Measurements from ENCODE around the gene CORO6. TPM values are rescaled to one million over a fixed set of nuclear protein-coding genes. Genes with fewer than 3 reads are reported as not detected.

Gene CORO6
- polyA plus RNA-seq, 3 donors = 1.3 TPM; not detected in 2

DNA sequence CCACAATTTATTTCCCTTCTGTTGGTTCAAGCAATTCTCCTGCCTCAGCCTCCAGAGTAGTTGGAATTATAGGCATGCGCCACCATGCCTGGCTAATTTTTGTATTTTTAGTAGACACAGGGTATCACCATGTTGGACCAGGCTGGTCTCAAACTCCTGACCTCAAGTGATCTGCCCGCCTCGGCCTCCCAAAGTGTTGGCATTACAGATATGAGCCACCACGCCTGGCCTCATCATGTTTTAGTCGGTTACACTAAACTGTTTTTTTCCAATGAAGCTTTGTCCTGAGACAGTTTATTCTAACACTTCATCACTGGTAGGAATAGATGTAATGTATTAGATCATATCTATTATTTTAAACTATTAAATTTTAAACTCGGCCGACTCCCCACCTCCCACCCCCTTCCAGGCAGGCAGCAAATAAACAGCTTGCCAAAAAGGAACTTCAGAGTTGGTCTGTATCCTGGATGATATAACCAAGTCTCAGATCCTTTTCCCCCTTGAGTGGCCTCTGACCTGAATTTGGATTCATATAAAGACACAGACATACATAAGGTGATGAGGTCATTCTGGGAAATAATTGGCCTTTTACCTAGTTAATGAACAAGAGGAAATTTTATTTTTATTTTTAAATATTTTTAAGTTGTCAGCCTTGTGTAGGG is 18.4 kb upstream of the CORO6 start:
- Histone ChIP-seq H3K4me1 (ENCODE audit: control insufficient read depth in 1 of 2, insufficient read depth in 2 of 2, low read length in 2 of 2) (peaks cover 7 to 9% of the 10 kb centered on the region in 2 donors), H3K4me3 (replicated peaks in 1 of 3; ENCODE audit: low read depth in 2 of 3, low read length in 3 of 3) (no peak overlapping the region), H2AFZ (ENCODE audit: insufficient read depth, low read depth, low read length, poor library complexity, severe bottlenecking) (no peak overlapping the region), H3K27ac (ENCODE audit: low read depth in 1 of 2, low read length in 2 of 2) (peak overlapping the region in 1 of 2 donors; percentile 34), H3K9ac (ENCODE audit: insufficient read depth, low read length, poor library complexity, severe bottlenecking) (no peak overlapping the region), H4K20me1 (ENCODE audit: insufficient read depth, low read length) (peaks cover 99% of the 10 kb centered on the region), H3K9me3 (replicated peaks in 1 of 2; ENCODE audit: control insufficient read depth in 1 of 2, insufficient read depth in 1 of 2, low read length in 2 of 2) (no peaks in the 10 kb centered on the region), H3K27me3 (ENCODE audit: control insufficient read depth in 2 of 2, insufficient read depth in 2 of 2, low read length in 2 of 2) (no peaks in the 10 kb centered on the region), H3K4me2 (replicated peaks; ENCODE audit: extremely low read depth, low read length, poor library complexity, severe bottlenecking) (no peak overlapping the region), H3K36me3 (replicated peaks in 1 of 2; ENCODE audit: control insufficient read depth in 1 of 2, insufficient read depth in 2 of 2, low read length in 2 of 2) (peaks cover 58 to 85% of the 10 kb centered on the region in 2 donors), H3K79me2 (ENCODE audit: insufficient read depth, low read length) (peaks cover 19% of the 10 kb centered on the region)
- TF ChIP-seq, protein P1, sequence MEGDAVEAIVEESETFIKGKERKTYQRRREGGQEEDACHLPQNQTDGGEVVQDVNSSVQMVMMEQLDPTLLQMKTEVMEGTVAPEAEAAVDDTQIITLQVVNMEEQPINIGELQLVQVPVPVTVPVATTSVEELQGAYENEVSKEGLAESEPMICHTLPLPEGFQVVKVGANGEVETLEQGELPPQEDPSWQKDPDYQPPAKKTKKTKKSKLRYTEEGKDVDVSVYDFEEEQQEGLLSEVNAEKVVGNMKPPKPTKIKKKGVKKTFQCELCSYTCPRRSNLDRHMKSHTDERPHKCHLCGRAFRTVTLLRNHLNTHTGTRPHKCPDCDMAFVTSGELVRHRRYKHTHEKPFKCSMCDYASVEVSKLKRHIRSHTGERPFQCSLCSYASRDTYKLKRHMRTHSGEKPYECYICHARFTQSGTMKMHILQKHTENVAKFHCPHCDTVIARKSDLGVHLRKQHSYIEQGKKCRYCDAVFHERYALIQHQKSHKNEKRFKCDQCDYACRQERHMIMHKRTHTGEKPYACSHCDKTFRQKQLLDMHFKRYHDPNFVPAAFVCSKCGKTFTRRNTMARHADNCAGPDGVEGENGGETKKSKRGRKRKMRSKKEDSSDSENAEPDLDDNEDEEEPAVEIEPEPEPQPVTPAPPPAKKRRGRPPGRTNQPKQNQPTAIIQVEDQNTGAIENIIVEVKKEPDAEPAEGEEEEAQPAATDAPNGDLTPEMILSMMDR (IDR thresholded peaks at IDR 0.05) = no peak
- H3K27ac Mint-ChIP-seq = peak overlapping the region in 3 of 7 donors; percentile 19 to 55 (median 50)
- WGBS (ENCODE audit: insufficient coverage) = no CpG with 5 or more reads among the region's 7 CpGs
- no peak for DNase-seq
- H3K4me1 Mint-ChIP-seq = peaks cover 24% of the 10 kb centered on the region
- no peaks in the 10 kb centered on the region for H3K27me3 Mint-ChIP-seq (ENCODE audit: low read depth in 3 of 3)
- intact Hi-C loops (cut with micrococcal nuclease) = loop anchor here (5.0 to 10.0 kb wide), 3 partner anchors 134 to 294 kb away; partner anchors contain the start of gene SSH2 (in 1 of the 2)
- peaks cover 0 to 2% (median 0%) of the 10 kb centered on the region in 7 donors for H3K9me3 Mint-ChIP-seq
- no peak overlapping the region for H3K4me3 Mint-ChIP-seq
- H3K36me3 Mint-ChIP-seq = peaks cover 60 to 90% of the 10 kb centered on the region in 2 donors

DNA sequence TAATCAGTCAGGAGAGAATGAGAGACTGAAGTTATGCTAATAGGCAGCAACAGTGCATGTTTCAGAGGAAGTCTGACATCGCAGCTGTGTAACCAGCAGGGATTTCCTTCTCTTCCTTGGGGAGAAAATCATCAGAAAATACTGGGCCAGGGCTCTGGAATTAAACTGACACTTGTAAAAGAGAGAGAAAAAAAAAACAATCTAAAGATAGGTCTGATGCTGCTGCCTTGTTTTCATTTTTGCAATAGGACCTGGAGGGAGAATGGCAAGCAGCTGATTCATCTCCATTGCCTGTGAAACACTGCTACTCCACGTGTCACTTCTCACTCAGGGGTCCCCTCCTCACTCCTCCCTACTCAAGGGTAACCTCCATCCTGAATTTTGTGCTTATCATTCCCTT is 17.7 kb upstream of the CORO6 start:
- Histone ChIP-seq H3K9ac (ENCODE audit: insufficient read depth, low read length, poor library complexity, severe bottlenecking) (no peak overlapping the region), H3K4me3 (replicated peaks in 1 of 3; ENCODE audit: low read depth in 2 of 3, low read length in 3 of 3) (no peak overlapping the region), H2AFZ (ENCODE audit: insufficient read depth, low read depth, low read length, poor library complexity, severe bottlenecking) (no peak overlapping the region), H3K27ac (ENCODE audit: low read depth in 1 of 2, low read length in 2 of 2) (peak overlapping the region in 1 of 2 donors; percentile 34), H3K9me3 (replicated peaks in 1 of 2; ENCODE audit: control insufficient read depth in 1 of 2, insufficient read depth in 1 of 2, low read length in 2 of 2) (no peaks in the 10 kb centered on the region), H3K4me1 (ENCODE audit: control insufficient read depth in 1 of 2, insufficient read depth in 2 of 2, low read length in 2 of 2) (peaks cover 7 to 9% of the 10 kb centered on the region in 2 donors), H4K20me1 (ENCODE audit: insufficient read depth, low read length) (peaks cover 99% of the 10 kb centered on the region), H3K27me3 (ENCODE audit: control insufficient read depth in 2 of 2, insufficient read depth in 2 of 2, low read length in 2 of 2) (no peaks in the 10 kb centered on the region), H3K79me2 (ENCODE audit: insufficient read depth, low read length) (peaks cover 18% of the 10 kb centered on the region), H3K4me2 (replicated peaks; ENCODE audit: extremely low read depth, low read length, poor library complexity, severe bottlenecking) (no peak overlapping the region), H3K36me3 (replicated peaks in 1 of 2; ENCODE audit: control insufficient read depth in 1 of 2, insufficient read depth in 2 of 2, low read length in 2 of 2) (peaks cover 58 to 85% of the 10 kb centered on the region in 2 donors)
- Mint-ChIP-seq H3K4me3 (no peak overlapping the region), H3K4me1 (peaks cover 24% of the 10 kb centered on the region), H3K27me3 (ENCODE audit: low read depth in 3 of 3) (no peaks in the 10 kb centered on the region), H3K9me3 (peaks cover 0 to 2% (median 0%) of the 10 kb centered on the region in 7 donors), H3K36me3 (peaks cover 60 to 90% of the 10 kb centered on the region in 2 donors), H3K27ac (peak overlapping the region in 6 of 7 donors; percentile 0 to 90 (median 82))
- 10% methylated on average over 1 of the region's 2 CpGs for WGBS (ENCODE audit: insufficient coverage)
- TF ChIP-seq, protein P1 (IDR thresholded peaks at IDR 0.05) = no peak
- no peak for DNase-seq
- intact Hi-C loops (cut with micrococcal nuclease) = loop anchor here (5.0 to 10.0 kb wide), 3 partner anchors 134 to 294 kb away; partner anchors contain the start of gene SSH2 (in 1 of the 2)

Measured in CD14-positive monocyte (primary cell).